Kidney capillary endothelial cell (primary cell): ENCODE results near the gene EPHA8.

Experiments used
- DNase-seq: peaks from one replicate; pipeline ENCODE4 v3.0.0-alpha.2; 2018; ENCODE audit warnings: low spot score

EPHA8 gene

GRCh38 chr1:22592919-22593790, 29.9 kb downstream of the EPHA8 start:
- DNase-seq: no peak

- no peak for DNase-seq
Observed at GRCh38 chr1:22594396-22594795, 31.1 kb downstream of the EPHA8 start.

- no peak for DNase-seq
Observed at GRCh38 chr1:22595108-22595507, 31.8 kb downstream of the EPHA8 start.

- no peak for DNase-seq
Observed at GRCh38 chr1:22597301-22597965, 34.1 kb downstream of the EPHA8 start.

- no peak for DNase-seq
Observed at GRCh38 chr1:22597996-22598395, 34.7 kb downstream of the EPHA8 start.

GRCh38 chr1:22598736-22599135, 35.4 kb downstream of the EPHA8 start:
- no peak for DNase-seq

- no peak for DNase-seq
Observed at GRCh38 chr1:22600071-22600816, 37.0 kb downstream of the EPHA8 start.

GRCh38 chr1:22600817-22601605, 37.7 kb downstream of the EPHA8 start:
- DNase-seq: no peak

GRCh38 chr1:22601610-22602009, 38.3 kb downstream of the EPHA8 start:
- DNase-seq: no peak

- DNase-seq: no peak
Observed at GRCh38 chr1:22602060-22602740, 38.9 kb downstream of the EPHA8 start.

GRCh38 chr1:22606161-22606560, 42.9 kb downstream of the EPHA8 start:
- no peak for DNase-seq

- DNase-seq: no peak
Observed at GRCh38 chr1:22607154-22607553, 43.9 kb downstream of the EPHA8 start.

GRCh38 chr1:22608361-22608760, 45.1 kb downstream of the EPHA8 start:
- no peak for DNase-seq

GRCh38 chr1:22609291-22609690, 46.0 kb downstream of the EPHA8 start:
- no peak for DNase-seq

- DNase-seq: peak; percentile 43
Observed at GRCh38 chr1:22611530-22611947, 48.2 kb downstream of the EPHA8 start.

GRCh38 chr1:22612671-22613571, 49.6 kb downstream of the EPHA8 start:
- DNase-seq: no peak

GRCh38 chr1:22613572-22613918, 50.3 kb downstream of the EPHA8 start:
- DNase-seq: no peak

- no peak for DNase-seq
Observed at GRCh38 chr1:22613951-22614350, 50.7 kb downstream of the EPHA8 start.

- no peak for DNase-seq
Observed at GRCh38 chr1:22615886-22616285, 52.6 kb downstream of the EPHA8 start.

- DNase-seq: no peak
Observed at GRCh38 chr1:22616571-22616970, 53.3 kb downstream of the EPHA8 start.
